HG03196 (cell line): ENCODE measurements around the gene SCAPER.
"Not testable (repeated sequence)": the region's sequence is repeated elsewhere in the genome, so short reads cannot be mapped to it uniquely, and the experiment has no call there.

Experiments used
- ATAC-seq: cut with Tn5 transposase; IDR thresholded peaks from one replicate; pipeline ENCODE4 v1.9.1; 2021; ENCODE audit not compliant: unreplicated experiment

Gene SCAPER

DNA sequence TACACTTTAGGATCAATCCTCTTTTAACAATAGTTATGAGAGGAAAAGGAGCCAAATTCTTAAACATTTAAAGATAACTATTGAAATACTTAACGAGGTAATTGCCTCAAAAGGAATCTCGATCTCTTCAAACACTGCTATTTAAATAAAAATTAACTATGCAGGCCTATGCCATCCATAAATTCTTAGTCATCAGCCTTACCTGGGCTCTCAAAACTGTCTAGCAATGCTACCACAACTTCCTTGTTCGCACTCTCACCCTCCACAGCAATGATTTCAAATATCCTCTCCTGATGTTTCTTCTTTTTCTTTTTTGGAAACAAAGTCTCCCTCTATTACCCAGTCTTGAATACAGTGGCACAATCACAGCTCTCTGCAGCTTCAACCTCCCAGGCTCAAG, 606.2 kb downstream of the SCAPER start:
- no peak for ATAC-seq

GRCh38 chr15:76297951-76298350, 607.2 kb downstream of the SCAPER start:
- ATAC-seq, result not testable (repeated sequence)
